GM21717 (cell line): ENCODE measurements around the gene ZDHHC11B.
"Not testable (repeated sequence)": the region's sequence is repeated elsewhere in the genome, so short reads cannot be mapped to it uniquely, and the experiment has no call there.

Experiments
- ATAC-seq: cut with Tn5 transposase; IDR thresholded peaks from one replicate; pipeline ENCODE4 v1.9.1; 2021; ENCODE audit warnings: mild to moderate bottlenecking, moderate library complexity; ENCODE audit not compliant: unreplicated experiment

ZDHHC11B gene

GRCh38 chr5:691049-691448 is 93.5 kb downstream of the ZDHHC11B start:
- not testable (repeated sequence) for ATAC-seq

GRCh38 chr5:690293-690692 is 94.2 kb downstream of the ZDHHC11B start:
- not testable (repeated sequence) for ATAC-seq

GRCh38 chr5:688348-689010 is 96.0 kb downstream of the ZDHHC11B start:
- not testable (repeated sequence) for ATAC-seq

- ATAC-seq, result not testable (repeated sequence)
Observed at GRCh38 chr5:686936-687335, 97.6 kb downstream of the ZDHHC11B start.

- not testable (repeated sequence) for ATAC-seq
Observed at GRCh38 chr5:686172-686523, 98.4 kb downstream of the ZDHHC11B start.

GRCh38 chr5:685262-686171 is 99.0 kb downstream of the ZDHHC11B start:
- ATAC-seq, result no peak

GRCh38 chr5:684751-685216 is 99.7 kb downstream of the ZDHHC11B start:
- ATAC-seq, result no peak

- no peak for ATAC-seq
Observed at GRCh38 chr5:683551-684481, 100.7 kb downstream of the ZDHHC11B start.

- ATAC-seq, result not testable (repeated sequence)
Observed at GRCh38 chr5:682651-683358, 101.7 kb downstream of the ZDHHC11B start.

GRCh38 chr5:682216-682615 is 102.3 kb downstream of the ZDHHC11B start:
- not testable (repeated sequence) for ATAC-seq

GRCh38 chr5:681317-682191 is 103.0 kb downstream of the ZDHHC11B start:
- ATAC-seq, result not testable (repeated sequence)

- ATAC-seq, result not testable (repeated sequence)
Observed at GRCh38 chr5:680836-681235, 103.7 kb downstream of the ZDHHC11B start.

GRCh38 chr5:680118-680795 is 104.3 kb downstream of the ZDHHC11B start:
- ATAC-seq, result not testable (repeated sequence)

GRCh38 chr5:679166-679895 is 105.2 kb downstream of the ZDHHC11B start:
- not testable (repeated sequence) for ATAC-seq

- not testable (repeated sequence) for ATAC-seq
Observed at GRCh38 chr5:678521-678920, 106.0 kb downstream of the ZDHHC11B start.

GRCh38 chr5:677131-678101 is 107.1 kb downstream of the ZDHHC11B start:
- no peak for ATAC-seq

GRCh38 chr5:676699-677076 is 107.8 kb downstream of the ZDHHC11B start:
- ATAC-seq, result no peak
